IPS-20b (cell line): Measurements from ENCODE around the gene PALLD.

Experiments used
- H3K27ac ChIP-seq: one replicate; pipeline ENCODE4 v1.5.1; 2013; ENCODE audit warnings: low read length
- H3K27me3 ChIP-seq: 2 replicates; pipeline ENCODE4 v1.6.1; 2013; ENCODE audit warnings: mild to moderate bottlenecking, low read length, inconsistent platforms; ENCODE audit not compliant: insufficient read depth
- H3K36me3 ChIP-seq: 2 replicates; pipeline ENCODE4 v1.6.1; 2013; ENCODE audit warnings: low read depth, mild to moderate bottlenecking, inconsistent platforms, low read length, moderate library complexity; ENCODE audit not compliant: insufficient read depth
- H3K4me1 ChIP-seq: 2 replicates; pipeline ENCODE4 v1.6.1; 2013; ENCODE audit warnings: mild to moderate bottlenecking, control low read depth, inconsistent platforms, low read length, moderate library complexity; ENCODE audit not compliant: insufficient read depth
- H3K4me3 ChIP-seq: 2 replicates; pipeline ENCODE4 v1.5.1; 2013; ENCODE audit warnings: mild to moderate bottlenecking, low read length, inconsistent platforms
- H3K9ac ChIP-seq: 2 replicates; pipeline ENCODE4 v1.6.1; 2013; ENCODE audit warnings: low read depth, mild to moderate bottlenecking, inconsistent platforms, low read length, moderate library complexity
- H3K9me3 ChIP-seq: 2 replicates; pipeline ENCODE4 v1.6.1; 2013; ENCODE audit warnings: mild to moderate bottlenecking, low read depth, low read length, inconsistent platforms; ENCODE audit not compliant: insufficient read depth

The PALLD gene

DNA sequence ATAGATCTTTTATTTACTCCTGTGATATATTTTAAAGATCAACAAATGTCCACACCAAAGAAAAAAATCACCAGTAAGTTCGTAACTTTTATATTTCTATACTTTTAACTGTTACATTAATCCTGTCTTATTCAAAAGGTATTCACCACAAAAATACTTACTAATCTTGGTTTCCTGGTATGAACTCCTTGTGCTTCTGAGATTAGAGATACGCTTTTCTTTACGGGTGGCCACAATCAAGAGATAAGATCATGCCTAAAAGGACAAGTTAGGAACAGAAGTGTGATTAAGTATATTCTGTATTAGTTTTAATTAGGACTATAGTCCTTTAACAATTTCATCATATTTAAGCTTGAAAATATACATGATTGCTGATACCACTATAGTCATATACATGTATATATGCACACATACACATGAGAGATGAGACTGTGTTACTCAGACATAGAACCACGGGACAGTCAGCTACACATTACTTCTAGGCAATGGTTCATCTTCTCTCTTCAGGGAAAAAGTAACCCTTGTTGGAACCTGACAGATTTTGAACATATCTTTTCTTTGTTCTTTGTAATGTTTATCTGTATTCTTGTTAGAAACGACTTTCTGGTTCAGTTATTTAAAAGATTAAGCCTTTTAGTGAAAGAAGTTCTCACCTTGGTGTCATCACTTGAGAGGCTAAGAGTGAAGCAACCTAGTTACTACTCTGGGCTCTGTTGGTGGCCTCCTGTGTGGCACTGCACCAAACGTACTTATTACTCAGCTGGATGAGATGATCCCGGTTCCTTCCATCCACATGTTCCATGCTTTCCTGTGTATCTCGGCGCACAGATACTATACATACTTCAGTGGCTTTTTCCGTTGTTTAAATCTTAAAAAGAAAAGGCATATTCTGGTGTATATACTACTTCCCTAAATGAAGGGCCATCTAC lies 367.1 kb downstream of the PALLD start:
- Histone ChIP-seq H3K4me1 (peaks cover 14% of the 10 kb centered on the region; the same call in 1 of the 2 replicates), H3K4me3 (no peak overlapping the region), H3K27ac (no peak overlapping the region), H3K27me3 (no peaks in the 10 kb centered on the region), H3K36me3 (peaks cover 4% of the 10 kb centered on the region; the same call in 1 of the 2 replicates), H3K9ac (no peak overlapping the region), H3K9me3 (no peaks in the 10 kb centered on the region)

DNA sequence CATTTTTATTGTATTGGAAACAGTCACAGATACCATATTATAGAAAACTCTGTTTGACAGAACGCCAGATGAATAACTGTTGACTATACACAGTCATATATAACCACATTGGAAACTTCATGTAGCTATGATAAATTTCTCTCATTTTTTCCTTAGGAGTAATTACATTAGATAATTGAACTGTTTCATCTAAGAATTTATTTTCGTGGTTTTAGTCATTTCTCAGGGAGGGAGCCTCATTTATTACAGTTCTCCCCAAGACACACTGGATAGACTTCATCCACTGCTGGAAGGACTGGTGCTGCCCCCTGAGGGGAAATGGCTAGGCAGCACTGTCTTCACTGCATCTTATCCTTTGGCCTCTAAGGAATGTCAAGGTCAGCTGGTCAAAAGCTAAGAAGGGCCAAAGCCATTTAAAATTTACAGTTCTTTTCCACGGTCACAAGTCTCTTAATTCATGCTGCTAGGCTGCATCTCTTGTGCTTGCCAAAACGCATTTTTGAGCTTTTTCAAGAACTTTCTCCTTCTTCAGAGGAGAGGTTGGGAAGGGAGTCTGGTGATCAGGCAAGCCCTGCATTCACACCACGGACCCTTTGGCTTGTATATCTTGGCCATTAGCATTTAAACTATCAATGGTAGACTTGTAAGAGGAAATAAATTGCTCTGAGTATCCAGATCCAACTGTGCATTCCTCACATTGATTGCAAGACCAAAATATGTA lies 368.1 kb downstream of the PALLD start:
- peaks cover 4% of the 10 kb centered on the region; the same call in 1 of the 2 replicates for H3K36me3 ChIP-seq
- H3K9ac ChIP-seq: no peak overlapping the region
- H3K4me1 ChIP-seq: peaks cover 14% of the 10 kb centered on the region; the same call in 1 of the 2 replicates
- no peaks in the 10 kb centered on the region for H3K27me3 ChIP-seq
- H3K4me3 ChIP-seq: no peak overlapping the region
- peak overlapping the region; percentile 9 for H3K27ac ChIP-seq
- H3K9me3 ChIP-seq: no peaks in the 10 kb centered on the region

DNA sequence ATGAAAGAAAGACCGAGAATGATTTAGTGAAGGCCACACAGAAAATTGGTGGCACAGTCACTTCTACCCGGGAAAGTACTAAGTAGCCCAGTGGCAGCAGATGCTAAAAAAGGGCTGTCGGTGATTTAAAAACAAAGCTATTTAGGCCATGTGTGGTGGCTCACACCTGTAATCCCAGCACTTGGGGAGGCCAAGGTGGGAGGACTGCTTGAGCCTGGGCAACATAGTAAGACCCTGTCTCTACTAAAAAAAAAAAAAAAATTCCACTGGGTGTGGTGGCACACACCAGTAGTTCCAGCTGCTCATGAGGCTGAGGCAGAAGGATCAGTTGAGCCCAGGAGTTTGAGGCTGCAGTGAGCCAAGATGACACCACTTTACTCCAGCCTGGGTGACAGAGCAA lies 369.0 kb downstream of the PALLD start:
- H3K36me3 ChIP-seq: peaks cover 4% of the 10 kb centered on the region; the same call in 1 of the 2 replicates

DNA sequence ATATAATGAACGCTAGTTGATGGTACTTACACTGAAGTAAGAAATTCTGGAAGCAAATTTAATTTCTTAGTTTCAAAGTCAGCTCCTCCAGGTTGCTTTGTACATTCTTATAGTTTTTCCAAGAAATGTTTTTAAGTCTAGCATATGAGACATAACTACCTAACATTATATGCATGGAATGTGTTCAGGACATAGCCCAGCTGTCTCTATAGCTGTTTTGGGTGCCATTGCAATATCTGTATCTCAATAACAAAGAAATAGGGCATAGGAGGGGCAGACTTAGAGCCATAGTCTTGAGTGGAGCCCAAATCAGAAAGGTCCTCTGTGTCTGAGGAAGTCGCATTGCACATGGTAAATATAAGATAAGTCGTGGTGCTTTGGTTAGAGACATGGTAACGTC lies 369.8 kb downstream of the PALLD start:
- no peaks in the 10 kb centered on the region for H3K9me3 ChIP-seq
- H3K27ac ChIP-seq: no peak overlapping the region
- H3K9ac ChIP-seq: no peak overlapping the region
- H3K36me3 ChIP-seq: peaks cover 4% of the 10 kb centered on the region; the same call in 1 of the 2 replicates
- no peak overlapping the region for H3K4me3 ChIP-seq
- peaks cover 14% of the 10 kb centered on the region; the same call in 1 of the 2 replicates for H3K4me1 ChIP-seq
- H3K27me3 ChIP-seq: no peaks in the 10 kb centered on the region

More for the DNA sequence above, 369.0 kb downstream of the PALLD start:
- H3K9me3 ChIP-seq: no peaks in the 10 kb centered on the region
- no peak overlapping the region for H3K9ac ChIP-seq
- peaks cover 14% of the 10 kb centered on the region; the same call in 1 of the 2 replicates for H3K4me1 ChIP-seq
- no peak overlapping the region for H3K4me3 ChIP-seq
- no peaks in the 10 kb centered on the region for H3K27me3 ChIP-seq
- H3K27ac ChIP-seq: no peak overlapping the region

DNA sequence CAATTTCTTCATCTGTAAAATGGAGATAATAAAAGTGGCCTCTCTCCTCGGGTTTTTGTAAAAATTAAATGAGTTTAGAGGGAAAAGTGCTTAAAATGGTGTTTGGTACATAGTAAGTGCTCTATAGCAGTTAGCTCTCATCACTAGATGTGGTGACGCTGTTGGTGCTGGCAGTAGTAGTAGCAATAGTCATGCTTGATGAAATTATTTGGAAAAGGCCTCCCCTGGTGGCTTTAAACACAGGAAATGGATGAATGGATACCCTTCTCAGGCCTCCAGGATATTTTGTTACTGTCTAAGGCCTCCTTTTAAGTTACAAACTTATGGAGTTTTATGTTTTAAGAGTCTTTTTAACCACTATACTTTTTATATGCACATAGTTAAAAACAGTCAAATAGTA lies 370.3 kb downstream of the PALLD start:
- Histone ChIP-seq H3K36me3 (peaks cover 4% of the 10 kb centered on the region; the same call in 1 of the 2 replicates), H3K4me1 (peaks cover 14% of the 10 kb centered on the region; the same call in 1 of the 2 replicates), H3K4me3 (no peak overlapping the region), H3K27ac (no peak overlapping the region), H3K27me3 (no peaks in the 10 kb centered on the region), H3K9me3 (no peaks in the 10 kb centered on the region), H3K9ac (no peak overlapping the region)

DNA sequence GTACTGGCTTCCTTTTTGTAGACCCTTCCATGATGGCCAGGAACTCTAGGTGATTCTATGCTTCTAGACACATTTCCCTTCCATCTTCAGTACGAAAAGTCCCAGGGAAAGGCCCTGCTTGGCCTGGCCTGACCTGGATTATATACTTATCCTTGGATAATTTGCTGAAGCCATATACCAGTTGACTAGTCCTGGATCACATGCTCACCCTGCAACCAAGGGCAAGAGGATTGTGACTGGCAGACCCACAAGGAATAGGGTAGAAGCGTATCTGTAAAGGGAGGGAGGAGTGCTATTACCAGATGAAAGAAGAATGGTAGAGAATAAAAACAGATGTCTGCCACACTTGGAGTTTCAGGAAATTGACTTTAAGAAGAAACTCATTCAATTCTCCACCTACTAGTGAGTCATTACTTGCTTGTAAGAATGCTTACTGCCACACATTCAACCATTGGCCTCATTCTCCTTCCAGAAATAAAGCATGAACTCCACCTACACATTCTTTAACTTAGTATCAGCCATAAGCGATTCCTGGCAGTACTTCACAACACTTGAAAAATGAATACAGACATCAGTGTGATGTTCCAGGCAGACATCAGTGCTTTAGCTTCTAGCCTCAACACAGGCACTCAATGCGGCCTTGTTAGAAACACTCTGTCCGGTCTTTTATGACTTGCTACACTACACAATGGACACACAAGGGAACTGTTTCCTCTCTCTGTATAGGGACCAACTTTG lies 371.4 kb downstream of the PALLD start:
- Histone ChIP-seq H3K9ac (no peak overlapping the region), H3K27me3 (no peaks in the 10 kb centered on the region), H3K27ac (no peak overlapping the region), H3K4me3 (no peak overlapping the region), H3K36me3 (peaks cover 4% of the 10 kb centered on the region; the same call in 1 of the 2 replicates), H3K4me1 (peaks cover 14% of the 10 kb centered on the region; the same call in 1 of the 2 replicates), H3K9me3 (no peaks in the 10 kb centered on the region)

DNA sequence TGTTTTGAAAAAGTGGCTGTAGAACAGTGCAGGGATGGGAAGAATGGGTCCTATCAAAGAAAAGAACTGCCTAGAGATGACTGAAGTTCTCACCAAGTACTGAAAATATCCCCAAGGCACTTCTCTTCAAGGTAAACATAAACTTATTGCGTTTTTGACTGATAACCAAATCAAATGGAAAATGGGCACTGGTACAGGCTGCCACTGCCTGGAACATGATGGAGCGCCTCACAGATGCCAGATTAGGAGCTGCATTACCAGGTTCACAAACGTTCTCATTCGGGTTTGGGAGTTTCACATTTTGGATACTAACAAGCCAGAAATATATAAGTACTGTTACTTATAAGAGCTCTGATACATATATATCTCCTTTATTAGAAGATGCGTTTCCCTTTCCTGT lies 371.9 kb downstream of the PALLD start:
- Histone ChIP-seq H3K36me3 (peaks cover 4% of the 10 kb centered on the region; the same call in 1 of the 2 replicates), H3K27ac (no peak overlapping the region), H3K4me1 (peaks cover 14% of the 10 kb centered on the region; the same call in 1 of the 2 replicates), H3K9me3 (no peaks in the 10 kb centered on the region), H3K27me3 (no peaks in the 10 kb centered on the region), H3K9ac (no peak overlapping the region), H3K4me3 (no peak overlapping the region)

DNA sequence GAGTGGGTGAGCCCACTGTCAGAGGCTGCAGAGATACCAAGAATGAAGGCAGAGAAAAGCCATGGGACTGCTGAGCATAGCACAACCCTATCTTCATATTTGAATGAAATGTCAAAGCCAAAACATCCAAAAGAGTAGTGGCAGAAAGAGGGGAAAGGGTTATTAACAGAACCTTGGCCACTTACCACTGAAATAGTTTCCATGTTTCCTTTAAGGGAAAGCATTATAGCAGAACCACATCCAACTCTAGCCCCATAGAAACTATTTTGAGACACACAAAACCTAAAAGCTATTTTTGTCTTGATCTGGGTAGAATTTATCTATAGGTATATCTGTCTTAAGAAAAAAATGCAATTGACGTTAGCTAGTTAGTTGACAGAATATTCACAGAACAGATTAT lies 373.2 kb downstream of the PALLD start:
- Histone ChIP-seq H3K27ac (no peak overlapping the region), H3K9ac (no peak overlapping the region), H3K9me3 (no peaks in the 10 kb centered on the region), H3K27me3 (no peaks in the 10 kb centered on the region), H3K4me1 (peaks cover 5% of the 10 kb centered on the region; the same call in 1 of the 2 replicates), H3K36me3 (peaks cover 4% of the 10 kb centered on the region; the same call in 1 of the 2 replicates), H3K4me3 (no peak overlapping the region)

DNA sequence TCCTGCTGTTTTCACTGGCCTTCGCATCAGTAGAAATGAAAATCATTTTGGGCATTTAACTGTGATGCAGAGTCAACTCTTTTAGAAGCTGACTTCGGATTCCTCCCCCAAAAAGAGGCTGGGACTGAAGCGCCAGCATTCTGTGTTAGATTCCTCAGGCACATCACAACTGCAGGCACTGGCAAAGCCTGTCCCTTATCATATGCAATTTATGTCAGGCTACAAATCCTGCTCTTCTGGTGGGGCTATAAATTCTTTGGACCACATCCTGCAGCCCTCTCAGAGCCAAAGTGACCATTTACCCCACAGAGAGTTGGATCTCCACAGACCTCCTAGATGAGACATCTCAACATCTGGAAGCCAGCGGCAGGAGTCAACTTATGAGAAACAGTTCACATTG lies 374.8 kb downstream of the PALLD start:
- Histone ChIP-seq H3K4me1 (no peaks in the 10 kb centered on the region), H3K4me3 (no peak overlapping the region), H3K27ac (no peak overlapping the region), H3K9me3 (no peaks in the 10 kb centered on the region), H3K9ac (no peak overlapping the region), H3K36me3 (peaks cover 4% of the 10 kb centered on the region; the same call in 1 of the 2 replicates), H3K27me3 (no peaks in the 10 kb centered on the region)

DNA sequence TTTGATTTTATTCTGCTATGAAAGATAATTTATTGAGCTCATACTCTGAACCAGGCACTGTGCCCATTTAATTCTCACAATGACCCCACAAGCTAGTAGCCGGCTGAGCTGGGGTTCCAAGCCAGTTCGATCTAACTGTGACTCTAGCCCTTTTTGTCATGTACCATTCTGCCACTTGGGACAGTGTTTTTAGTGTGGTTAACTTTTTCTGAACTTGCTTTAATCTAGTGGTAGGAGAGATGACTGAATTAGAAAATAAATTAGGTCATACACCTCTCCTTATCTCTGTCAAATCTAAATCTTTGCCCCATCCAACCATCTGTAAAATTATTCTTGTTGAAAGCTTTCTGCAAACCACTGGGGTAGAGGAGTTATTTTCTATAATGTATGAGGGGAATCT lies 377.2 kb downstream of the PALLD start:
- no peaks in the 10 kb centered on the region for H3K9me3 ChIP-seq
- H3K27ac ChIP-seq: no peak overlapping the region
- peaks cover 8% of the 10 kb centered on the region; the same call in 1 of the 2 replicates for H3K36me3 ChIP-seq
- no peaks in the 10 kb centered on the region for H3K4me1 ChIP-seq
- H3K4me3 ChIP-seq: no peak overlapping the region
- no peaks in the 10 kb centered on the region for H3K27me3 ChIP-seq
- H3K9ac ChIP-seq: no peak overlapping the region

DNA sequence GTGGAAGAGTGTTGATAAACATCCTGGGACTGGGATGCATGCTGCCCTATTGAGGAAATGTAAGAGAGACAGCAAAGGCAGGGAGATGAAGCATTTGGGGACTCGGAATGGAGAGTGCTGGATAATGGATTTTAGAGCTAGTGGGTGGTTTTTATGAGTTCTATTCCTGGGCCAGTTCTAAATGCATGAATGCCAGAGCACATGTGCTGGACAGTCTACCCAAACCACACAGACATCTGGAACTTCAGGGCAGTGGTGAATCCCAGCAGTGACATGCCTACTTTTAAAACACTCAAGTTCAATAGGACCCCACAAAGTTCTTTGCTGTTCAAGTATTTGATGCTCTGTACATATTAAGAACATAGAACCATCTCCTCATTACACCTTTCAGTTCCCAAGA lies 379.3 kb downstream of the PALLD start:
- Histone ChIP-seq H3K27ac (no peak overlapping the region), H3K27me3 (no peaks in the 10 kb centered on the region), H3K36me3 (peaks cover 20% of the 10 kb centered on the region; the same call in 1 of the 2 replicates), H3K4me1 (no peaks in the 10 kb centered on the region), H3K9me3 (no peaks in the 10 kb centered on the region), H3K9ac (no peak overlapping the region), H3K4me3 (no peak overlapping the region)
